GM13976 (cell line): ENCODE measurements around the gene TACR1.

Experiments
- DNase-seq: peaks from one replicate; pipeline ENCODE4 v3.0.0; 2012; ENCODE audit warnings: low spot score
- CTCF ChIP-seq: IDR thresholded peaks from 2 replicates; pipeline ENCODE4 v1.5.1; 2012; ENCODE audit warnings: borderline replicate concordance, mild to moderate bottlenecking; ENCODE audit not compliant: insufficient read depth; ENCODE audit errors: extremely low read depth, missing control alignments, control extremely low read depth
- in situ Hi-C: fragments of 300-500 bp; cut with MboI; formaldehyde crosslinking; loops from one replicate; pipeline ENCODE4 v1.12.0; 2022; ENCODE audit warnings: low sequenced_read_pairs, mixed read lengths, inconsistent platforms; ENCODE audit not compliant: unreplicated experiment

The TACR1 gene

GRCh38 chr2:75041226-75041625, 158.1 kb downstream of the TACR1 start:
- TF ChIP-seq CTCF, result no peak
- no peak for DNase-seq
- in situ Hi-C loops, result loop anchor here (25.0 kb wide), 1 partner anchor 354 kb away; no protein-coding TSS in a partner anchor

- DNase-seq, result no peak
- TF ChIP-seq CTCF, result no peak
- in situ Hi-C loops, result loop anchor here (25.0 kb wide), 1 partner anchor 348 kb away; no protein-coding TSS in a partner anchor
Measured at GRCh38 chr2:75035444-75036353, 163.6 kb downstream of the TACR1 start.

- no peak for TF ChIP-seq CTCF
- no peak for DNase-seq
- in situ Hi-C loops, result loop anchor here (25.0 kb wide), 1 partner anchor 346 kb away; no protein-coding TSS in a partner anchor
Measured at GRCh38 chr2:75033516-75033915, 165.8 kb downstream of the TACR1 start.

DNA sequence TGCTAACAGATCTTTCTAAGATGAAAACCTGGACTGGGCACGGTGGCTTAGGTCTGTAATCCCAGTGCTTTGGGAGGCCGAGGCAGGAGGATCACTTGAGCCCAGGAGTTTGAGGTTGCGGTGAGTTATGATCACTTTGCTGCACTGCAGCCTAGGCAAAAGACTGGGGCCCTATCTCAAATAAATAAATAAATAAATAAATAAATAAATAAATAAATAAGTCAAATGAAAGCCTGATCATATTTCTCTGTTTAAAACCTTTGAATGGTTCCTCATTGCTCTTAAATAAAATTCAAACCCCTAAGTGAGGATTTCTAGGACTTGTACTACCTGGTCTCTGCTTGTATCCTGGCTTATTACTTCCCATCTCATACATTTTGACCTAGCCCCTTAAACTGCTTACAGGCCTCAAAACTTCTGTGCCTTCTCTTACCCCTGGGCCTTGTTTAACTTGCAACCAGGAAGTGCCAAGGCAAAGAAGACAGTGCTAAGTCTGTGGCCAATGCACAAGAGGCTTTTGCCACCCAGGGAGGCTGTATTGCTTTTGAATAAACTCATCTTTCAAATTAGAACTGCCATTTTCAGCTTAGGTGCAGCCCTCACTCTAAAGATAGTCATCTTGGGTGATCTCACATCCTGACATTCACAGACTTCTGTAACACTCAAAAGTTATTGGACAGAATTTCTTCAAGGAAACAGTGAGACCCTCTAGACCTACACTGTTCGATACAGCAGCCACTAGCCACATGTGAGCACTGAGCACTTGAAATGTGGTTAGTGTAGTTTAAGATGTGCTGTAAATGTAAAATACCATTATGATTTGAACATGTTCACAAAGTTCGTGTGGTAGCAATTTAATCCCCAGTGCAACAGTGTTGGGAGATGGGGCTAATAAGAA, 167.2 kb downstream of the TACR1 start:
- DNase-seq, result no peak
- in situ Hi-C loops, result loop anchor here (25.0 kb wide), 1 partner anchor 345 kb away; no protein-coding TSS in a partner anchor
- TF ChIP-seq CTCF, result no peak

DNA sequence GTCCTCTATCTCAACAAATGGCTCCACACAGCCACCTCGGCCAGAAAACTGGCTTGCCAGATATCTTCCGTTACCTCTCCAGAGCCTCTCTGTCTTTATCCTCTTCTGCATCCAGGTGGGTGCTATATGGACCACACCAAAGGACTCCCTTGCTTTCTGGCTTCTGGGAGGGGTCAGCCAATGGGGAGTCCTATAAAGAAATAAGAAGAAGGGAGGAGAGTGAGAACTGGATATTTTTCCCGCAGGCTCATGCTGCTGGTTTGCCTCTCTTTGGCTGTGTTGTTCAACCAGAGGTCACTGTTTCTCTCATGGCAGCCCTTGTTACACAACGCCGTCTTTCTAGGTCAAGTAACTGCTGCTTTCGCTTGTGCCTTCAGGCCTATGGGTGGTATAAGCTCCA, 168.1 kb downstream of the TACR1 start:
- in situ Hi-C loops, result loop anchor here (25.0 kb wide), 1 partner anchor 344 kb away; no protein-coding TSS in a partner anchor
- TF ChIP-seq CTCF, result no peak
- DNase-seq, result no peak
